HL-60 (cell line): ENCODE measurements around the gene AMIGO2.

ENCODE experiments used
- CTCF ChIP-seq: IDR thresholded peaks from one replicate; pipeline ENCODE4 v1.5.1; 2011; ENCODE audit warnings: low read length, control low read depth, inconsistent platforms; ENCODE audit not compliant: insufficient read depth
- POLR2AphosphoS5 ChIP-seq: IDR thresholded peaks from 2 replicates; pipeline ENCODE4 v1.6.1; 2012; ENCODE audit warnings: low read depth

- TF ChIP-seq CTCF (no peak), POLR2AphosphoS5 (no peak)
Measured at GRCh38 chr12:47110718-47111391, 31.1 kb upstream of the AMIGO2 start.
